Heart left ventricle (tissue), 13 donors: Measurements from ENCODE around the gene RAB11FIP2.

Experiments used
- CTCF ChIP-seq, 12 donors: fragments of 200-600 bp; sonication (generic) in 4 of 12; IDR thresholded peaks; one replicate each; pipeline versions ENCODE4 v1.5.0 to v1.8.0; 2018 to 2022; ENCODE audit warnings: antibody characterized with exemption in 12 of 12, mild to moderate bottlenecking in 5 of 12
- POLR2A ChIP-seq, 2 donors: fragments of 450-650 bp; IDR thresholded peaks; one replicate each; pipeline ENCODE4 v1.6.1; 2017; ENCODE audit warnings: antibody characterized with exemption in 2 of 2, mild to moderate bottlenecking in 2 of 2, moderate library complexity in 2 of 2
- donor health status: ischemic (EF 13 %, LVEDD 7.1; RV severe dilation, severe dysfunction).
- donor health status: DM: no; HTN: yes; CAD: no.
- donor health status: DM: no; HTN: no; CAD: no.
- donor health status: ischemic (EF 25% LVEDD 6.9; RV normal size, moderate dysfunction).
- donor health status: ischemic (EF 25% LVEDD 5.7; RV mildly dilated, moderate dysfunction).
- donor health status: ischemic (EF 35%, LVEDD 5.7; RV mildly dilated, moderate dysfunction).
- donor health status: nonischemic (EF 11% LVEDD 7.7; RV severe dilation, severe dysfunction).
- donor health status: DM: yes; HTN: yes; CAD: no.
- donor health status: PGD.
- donor health status: ischemic (EF 29% LVEDD 5.4; RV normal size, mild dysfunction).
- donor health status: nonischemic (EF 23%, LVEDD 6.1; RV moderate dilation, normal function).

GRCh38 chr10:117967149-117967650 lies 79.5 kb downstream of the RAB11FIP2 start:
- TF ChIP-seq CTCF (IDR thresholded peaks at IDR 0.05) (no peak), POLR2A (IDR thresholded peaks at IDR 0.05) (no peak)
